SU-DHL-6 (cell line): Measurements from ENCODE around the gene SAPCD1.

Experiments used
- H2AFZ ChIP-seq: fragments of 200-600 bp; sonication (generic); 2 replicates; pipeline ENCODE4 v1.6.1; 2014; ENCODE audit warnings: low read depth, mild to moderate bottlenecking, moderate library complexity, mixed read lengths, antibody characterized with exemption, low read length; ENCODE audit not compliant: severe bottlenecking
- H3F3A ChIP-seq: fragments of 200-600 bp; shearing (Covaris generic); 2 replicates; pipeline ENCODE4 v1.6.0; 2016; ENCODE audit warnings: antibody characterized with exemption, mild to moderate bottlenecking; ENCODE audit not compliant: insufficient read depth
- H3K27ac ChIP-seq: fragments of 200-600 bp; sonication (generic); 2 replicates; pipeline ENCODE4 v1.5.1; 2016; ENCODE audit warnings: low read depth, mild to moderate bottlenecking, low read length, moderate library complexity, mixed read lengths
- H3K27me3 ChIP-seq: fragments of 200-600 bp; sonication (generic), shearing (Covaris generic); 2 replicates; pipeline ENCODE4 v1.6.0; 2014; ENCODE audit warnings: mild to moderate bottlenecking, low read length
- H3K36me3 ChIP-seq: fragments of 200-600 bp; sonication (generic); 2 replicates; pipeline ENCODE4 v1.6.1; 2014; ENCODE audit warnings: mild to moderate bottlenecking, low read length, mixed read lengths
- H3K4me2 ChIP-seq: fragments of 300-600, 200-600 bp; shearing (Covaris generic), sonication (generic); 2 replicates; pipeline ENCODE4 v1.6.0; 2014; ENCODE audit warnings: low read length, low read depth, mild to moderate bottlenecking; ENCODE audit not compliant: poor library complexity, severe bottlenecking
- H3K4me3 ChIP-seq: fragments of 200-600 bp; sonication (generic); 2 replicates; pipeline ENCODE4 v1.5.1; 2014; ENCODE audit warnings: antibody characterized with exemption, low read length, mild to moderate bottlenecking, mixed read lengths; ENCODE audit not compliant: insufficient read depth, poor library complexity, severe bottlenecking
- H3K79me2 ChIP-seq: fragments of 200-600 bp; sonication (generic); 2 replicates; pipeline ENCODE4 v1.6.1; 2014; ENCODE audit warnings: mild to moderate bottlenecking, low read length, moderate library complexity; ENCODE audit not compliant: insufficient read depth
- H3K9ac ChIP-seq: fragments of 200-600 bp; sonication (generic); 2 replicates; pipeline ENCODE4 v1.7.0; 2014; ENCODE audit warnings: mild to moderate bottlenecking, low read length
- H3K9me2 ChIP-seq: fragments of 200-600 bp; sonication (generic); replicated peaks from 2 replicates; pipeline ENCODE4 v1.6.1; 2014; ENCODE audit warnings: low read length; ENCODE audit not compliant: insufficient read depth
- H3K9me3 ChIP-seq: fragments of 200-600 bp; sonication (generic); 2 replicates; pipeline ENCODE4 v1.6.1; 2014; ENCODE audit warnings: low read length, mixed read lengths; ENCODE audit not compliant: insufficient read depth
- H4K20me1 ChIP-seq: fragments of 200-600 bp; sonication (generic); 2 replicates; pipeline ENCODE4 v1.6.1; 2014; ENCODE audit warnings: low read depth, mild to moderate bottlenecking, antibody characterized with exemption, low read length, moderate library complexity, mixed read lengths
- EZH2phosphoT487 ChIP-seq: fragments of 200-600 bp; sonication (generic), shearing (Covaris generic); conservative IDR thresholded peaks from 2 replicates; pipeline ENCODE4 v1.6.1; 2018; ENCODE audit warnings: mild to moderate bottlenecking, antibody characterized with exemption, low read length, moderate library complexity, mixed read lengths
- TF ChIP-seq, protein P1 (sequence below): fragments of 200-600 bp; sonication (generic); IDR thresholded peaks from one replicate; pipeline ENCODE4 v1.5.1; 2017; ENCODE audit warnings: antibody characterized with exemption, mild to moderate bottlenecking, low read length, moderate library complexity; ENCODE audit not compliant: insufficient read depth, poor library complexity, severe bottlenecking

Gene SAPCD1

DNA sequence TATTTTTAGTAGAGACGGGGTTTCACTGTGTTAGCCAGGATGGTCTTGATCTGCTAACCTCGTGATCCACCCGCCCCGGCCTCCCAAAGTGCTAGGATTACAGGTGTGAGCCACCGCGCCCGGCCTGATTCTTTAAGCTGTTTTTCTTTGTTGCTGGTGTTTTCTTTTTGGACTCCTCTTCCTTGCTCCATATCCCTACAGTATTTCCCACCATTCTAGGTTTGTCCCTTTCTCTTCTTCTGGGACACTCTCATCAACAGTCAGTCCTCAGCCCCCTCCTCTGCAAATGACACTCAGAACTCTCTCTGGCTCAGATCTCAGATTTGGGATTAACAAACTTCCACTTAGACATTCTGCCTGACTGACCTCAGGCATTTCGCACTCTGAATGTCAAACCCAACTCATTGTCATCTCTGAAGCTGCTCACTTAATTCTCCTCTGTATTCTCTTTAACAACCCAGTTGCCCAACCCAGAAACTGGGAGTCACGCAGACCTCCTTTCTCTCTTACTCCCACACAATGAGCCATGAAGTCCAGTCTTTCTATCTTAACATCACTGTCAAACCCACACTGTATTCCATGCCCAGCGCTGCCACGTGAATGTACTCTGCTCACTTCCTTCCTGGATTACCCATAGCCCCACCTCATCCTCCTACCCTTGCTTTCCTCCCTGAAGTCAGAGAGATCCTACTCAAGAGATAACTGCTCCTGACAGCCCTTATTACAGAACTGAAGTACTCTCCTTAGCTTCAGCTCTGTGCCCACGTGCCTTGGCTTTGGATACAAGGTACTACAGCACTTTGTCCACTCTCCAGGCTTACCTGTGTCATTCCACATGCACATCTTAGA lies 36.7 kb upstream of the SAPCD1 start:
- H4K20me1 ChIP-seq, result no peaks in the 10 kb centered on the region
- no peaks in the 10 kb centered on the region for H3K79me2 ChIP-seq
- no peak overlapping the region for H3K4me2 ChIP-seq
- no peak overlapping the region for H3K9ac ChIP-seq
- no peak for TF ChIP-seq EZH2phosphoT487
- TF ChIP-seq, protein P1, sequence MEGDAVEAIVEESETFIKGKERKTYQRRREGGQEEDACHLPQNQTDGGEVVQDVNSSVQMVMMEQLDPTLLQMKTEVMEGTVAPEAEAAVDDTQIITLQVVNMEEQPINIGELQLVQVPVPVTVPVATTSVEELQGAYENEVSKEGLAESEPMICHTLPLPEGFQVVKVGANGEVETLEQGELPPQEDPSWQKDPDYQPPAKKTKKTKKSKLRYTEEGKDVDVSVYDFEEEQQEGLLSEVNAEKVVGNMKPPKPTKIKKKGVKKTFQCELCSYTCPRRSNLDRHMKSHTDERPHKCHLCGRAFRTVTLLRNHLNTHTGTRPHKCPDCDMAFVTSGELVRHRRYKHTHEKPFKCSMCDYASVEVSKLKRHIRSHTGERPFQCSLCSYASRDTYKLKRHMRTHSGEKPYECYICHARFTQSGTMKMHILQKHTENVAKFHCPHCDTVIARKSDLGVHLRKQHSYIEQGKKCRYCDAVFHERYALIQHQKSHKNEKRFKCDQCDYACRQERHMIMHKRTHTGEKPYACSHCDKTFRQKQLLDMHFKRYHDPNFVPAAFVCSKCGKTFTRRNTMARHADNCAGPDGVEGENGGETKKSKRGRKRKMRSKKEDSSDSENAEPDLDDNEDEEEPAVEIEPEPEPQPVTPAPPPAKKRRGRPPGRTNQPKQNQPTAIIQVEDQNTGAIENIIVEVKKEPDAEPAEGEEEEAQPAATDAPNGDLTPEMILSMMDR, result no peak
- H3K27ac ChIP-seq, result no peak overlapping the region
- no peaks in the 10 kb centered on the region for H3K27me3 ChIP-seq
- no peaks in the 10 kb centered on the region for H3K36me3 ChIP-seq
- H3F3A ChIP-seq, result peaks cover 10% of the 10 kb centered on the region
- no peaks in the 10 kb centered on the region for H3K9me3 ChIP-seq
- H2AFZ ChIP-seq, result no peak overlapping the region
- no peak overlapping the region for H3K4me3 ChIP-seq
- no peaks in the 10 kb centered on the region for H3K9me2 ChIP-seq

DNA sequence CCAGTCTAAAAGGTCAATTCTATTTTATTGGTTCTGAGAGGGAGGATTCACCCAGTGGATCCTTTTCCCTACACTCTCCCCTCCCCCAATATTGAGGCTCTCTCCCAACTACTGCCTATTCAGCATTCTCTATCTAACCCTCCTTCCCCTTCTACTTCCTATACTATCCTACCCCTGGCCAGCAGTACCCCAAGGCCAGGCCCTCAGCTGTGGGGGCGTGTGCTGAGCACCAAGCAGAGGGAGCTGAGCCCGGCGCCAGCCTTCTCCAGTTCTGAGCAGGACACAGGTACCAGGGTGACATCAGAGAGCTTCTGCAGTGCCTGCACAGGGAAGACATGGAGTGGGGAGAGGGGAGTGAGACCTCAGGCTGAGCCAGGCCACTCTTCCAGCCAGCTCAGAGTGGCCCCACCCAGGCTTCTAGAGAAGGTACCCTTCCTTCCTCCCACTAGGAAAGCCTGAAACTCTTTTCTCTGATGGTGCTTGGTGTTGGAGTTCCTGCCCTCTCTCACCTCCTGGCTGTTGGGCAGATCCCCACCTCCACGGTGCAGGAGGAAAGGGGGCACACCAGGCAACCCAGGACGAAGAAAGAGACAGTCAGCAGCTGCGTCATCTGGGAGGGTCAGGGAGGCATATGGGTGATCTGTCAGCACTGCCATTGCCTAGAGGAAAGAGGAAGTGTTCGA lies 35.3 kb upstream of the SAPCD1 start:
- H3F3A ChIP-seq, result peaks cover 24% of the 10 kb centered on the region
- H3K4me2 ChIP-seq, result no peak overlapping the region
- no peak overlapping the region; the same call in 1 of the 2 replicates for H3K9ac ChIP-seq
- H3K36me3 ChIP-seq, result peaks cover 8% of the 10 kb centered on the region; the same call in 1 of the 2 replicates
- no peaks in the 10 kb centered on the region for H3K9me3 ChIP-seq
- no peaks in the 10 kb centered on the region for H3K9me2 ChIP-seq
- no peak overlapping the region for H3K27ac ChIP-seq
- no peaks in the 10 kb centered on the region for H3K27me3 ChIP-seq
- H3K4me3 ChIP-seq, result no peak overlapping the region
- no peak overlapping the region for H2AFZ ChIP-seq
- H4K20me1 ChIP-seq, result no peaks in the 10 kb centered on the region
- H3K79me2 ChIP-seq, result no peaks in the 10 kb centered on the region
- TF ChIP-seq EZH2phosphoT487, result no peak
- TF ChIP-seq, protein P1, result no peak

DNA sequence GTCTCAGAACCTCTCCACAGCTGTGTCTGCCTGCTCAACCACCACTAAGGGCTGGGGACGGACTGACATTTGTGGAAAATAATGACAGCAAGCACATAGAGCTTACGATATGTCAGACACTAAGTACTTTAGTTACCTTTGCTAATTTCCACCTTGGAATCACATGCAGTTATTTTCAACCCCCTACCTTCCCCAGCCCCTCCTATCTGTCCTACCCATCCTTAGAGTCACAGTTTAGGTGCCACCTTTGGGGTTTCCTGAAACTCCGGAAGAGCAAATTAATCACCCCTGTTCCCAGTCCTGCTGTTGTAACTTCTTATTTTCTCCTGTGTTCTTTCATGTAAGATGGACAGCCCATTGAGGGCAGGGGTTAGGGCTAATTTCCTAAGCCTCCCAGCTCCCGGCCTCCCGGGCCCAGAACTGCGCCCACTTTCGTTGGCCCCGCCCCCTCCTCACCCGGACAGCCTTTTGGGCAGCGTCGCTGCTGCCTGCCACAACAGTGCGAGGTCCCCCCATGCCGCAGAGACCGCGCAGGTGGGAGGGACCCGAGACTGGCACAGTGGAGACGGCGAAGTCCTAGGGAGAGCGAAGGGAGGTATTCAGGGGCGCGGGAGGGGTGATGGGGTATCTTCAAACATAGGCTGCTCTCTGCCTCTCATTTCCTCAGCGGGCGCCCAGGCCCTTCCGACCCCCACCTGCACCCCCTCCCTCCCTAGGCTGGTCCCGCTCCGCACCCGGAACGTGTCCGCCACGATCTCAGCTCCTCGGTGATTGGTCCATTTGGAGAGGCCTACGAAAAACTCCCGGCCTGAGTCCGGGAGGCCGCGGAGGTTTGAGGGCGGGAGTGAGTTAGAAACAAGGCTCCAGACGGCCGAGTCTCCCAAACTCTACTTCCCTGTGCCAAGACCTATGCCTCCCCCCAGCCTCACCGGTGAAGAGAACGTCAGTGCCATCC lies 34.5 kb upstream of the SAPCD1 start:
- Histone ChIP-seq H3K36me3 (peaks cover 10% of the 10 kb centered on the region; the same call in 1 of the 2 replicates), H3K27ac (peak overlapping the region; percentile 28; the same call in 1 of the 2 replicates), H3K4me3 (no peak overlapping the region), H3K9me3 (no peaks in the 10 kb centered on the region), H3K9ac (no peak overlapping the region), H3F3A (peaks cover 28% of the 10 kb centered on the region), H3K9me2 (no peaks in the 10 kb centered on the region), H3K79me2 (no peaks in the 10 kb centered on the region), H4K20me1 (no peaks in the 10 kb centered on the region), H3K27me3 (no peaks in the 10 kb centered on the region), H3K4me2 (peak overlapping the region; percentile 4), H2AFZ (no peak overlapping the region)
- no peak for TF ChIP-seq EZH2phosphoT487
- TF ChIP-seq, protein P1, result no peak
